Right hindlimb (tissue), 1 donor: Measurements from ENCODE around the gene PRR7.

Source experiments
- DNase-seq: peaks from one replicate; pipeline ENCODE4 v3.0.0-alpha.2; 2018

PRR7 gene

GRCh38 chr5:177425196-177425800 is 21.3 kb upstream of the PRR7 start:
- DNase-seq: no peak

DNA sequence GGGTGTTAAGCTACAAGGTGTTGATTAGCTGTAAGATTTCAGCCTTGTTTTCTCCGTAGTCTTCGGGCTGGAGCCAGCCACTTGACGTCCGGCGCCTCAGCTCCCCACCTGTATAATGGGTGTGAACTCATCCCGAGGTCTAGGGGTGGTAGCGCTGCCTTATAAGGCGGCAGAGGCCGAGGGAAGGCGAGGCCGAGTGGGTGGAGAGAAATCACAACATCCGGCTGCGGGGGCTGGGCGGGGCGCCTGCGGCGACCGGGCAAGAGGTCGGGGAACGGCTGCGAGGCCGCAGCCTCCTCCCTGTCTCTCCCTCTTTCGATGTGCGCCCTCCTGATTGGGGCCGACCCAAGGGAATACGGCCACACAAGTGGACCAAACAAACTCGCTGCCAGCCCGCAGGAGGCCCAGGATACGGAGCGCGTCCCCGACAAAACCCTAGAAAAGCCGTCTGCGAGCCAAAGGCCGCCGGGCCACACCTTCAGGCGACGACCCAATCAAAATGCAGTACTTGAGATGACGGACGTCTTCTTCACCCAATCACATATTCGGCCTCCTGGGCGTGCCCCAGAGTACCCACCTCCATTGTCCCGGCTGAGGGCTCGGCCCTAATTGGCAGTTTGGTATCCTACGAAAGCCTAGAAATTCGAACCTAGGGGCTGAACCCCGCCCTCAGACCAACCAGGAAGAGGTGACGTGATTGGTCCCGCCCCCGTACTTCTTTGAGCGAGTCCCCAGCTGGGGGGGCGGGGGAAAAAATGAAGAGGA is 20.6 kb upstream of the PRR7 start:
- peak; percentile 100 for DNase-seq

DNA sequence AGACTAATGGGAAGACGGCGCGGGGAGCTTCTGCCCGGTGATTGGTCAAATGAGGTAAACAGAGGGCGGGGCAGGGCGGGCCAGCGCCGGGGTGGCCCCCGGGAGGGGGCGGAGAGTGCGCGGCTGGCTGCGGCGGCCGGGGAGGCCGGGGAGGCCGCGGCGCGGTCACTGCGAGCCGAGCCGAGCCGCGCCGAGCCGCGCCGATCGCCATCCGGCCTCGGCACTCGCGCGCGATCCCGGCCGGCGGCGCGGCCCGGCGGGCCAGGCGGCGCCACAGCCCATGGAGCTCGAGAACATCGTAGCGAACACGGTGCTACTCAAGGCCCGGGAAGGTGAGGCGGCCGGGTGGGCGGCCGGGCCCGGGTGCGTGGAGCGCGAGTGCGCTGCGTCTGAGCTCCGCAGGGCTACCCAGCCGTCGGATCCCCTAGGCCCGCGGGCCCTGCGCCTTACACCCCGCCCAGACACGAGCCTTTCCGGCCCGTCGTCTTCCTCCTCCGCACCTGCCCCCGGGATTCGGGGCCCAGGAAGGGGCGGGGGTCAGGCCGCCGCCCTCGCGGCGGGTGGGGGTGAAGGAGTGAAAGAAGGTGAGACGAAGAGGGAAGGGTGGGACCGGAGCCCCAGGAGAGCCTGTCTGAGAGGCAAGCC is 19.9 kb upstream of the PRR7 start, which contains the start of gene GRK6:
Gene GRK6 (plus strand): TSS at position 111 of the 645 bp plus-strand sequence. CDS start 170 bp downstream, at position 281.
- DNase-seq: no peak

GRCh38 chr5:177427211-177427822 is 19.3 kb upstream of the PRR7 start:
- no peak for DNase-seq

- no peak for DNase-seq
Observed at GRCh38 chr5:177427919-177428573, 18.6 kb upstream of the PRR7 start.

DNA sequence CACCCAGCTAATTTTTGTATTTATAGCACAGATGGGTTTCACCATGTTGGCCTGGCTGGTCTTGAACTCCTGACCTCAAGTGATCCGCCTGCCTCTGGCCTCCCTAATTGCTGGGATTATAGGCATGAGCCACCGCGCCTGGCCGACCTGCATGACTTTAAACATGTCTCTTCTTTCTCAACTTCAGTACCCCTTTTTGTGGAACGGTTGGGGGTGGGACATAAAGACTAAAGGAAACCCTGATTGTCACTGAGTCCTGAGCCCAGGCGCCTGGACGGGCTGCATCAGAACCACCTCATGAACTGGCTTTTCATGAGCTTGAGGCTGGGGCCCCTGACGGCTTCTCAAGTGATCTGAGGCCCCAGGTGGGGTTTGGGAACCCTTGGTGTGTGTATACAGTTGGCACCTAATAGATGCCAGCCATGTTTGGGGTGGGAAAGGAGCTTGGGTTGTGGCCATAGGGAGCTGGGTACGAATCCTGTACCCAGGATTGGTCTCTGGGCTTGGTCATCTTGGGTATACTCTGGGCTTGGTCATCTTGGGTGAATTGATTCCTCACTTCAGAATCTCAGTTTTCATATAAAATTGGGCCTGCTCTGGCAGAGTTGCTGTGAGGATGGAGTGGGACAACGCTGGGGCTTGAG is 17.9 kb upstream of the PRR7 start:
- no peak for DNase-seq

DNA sequence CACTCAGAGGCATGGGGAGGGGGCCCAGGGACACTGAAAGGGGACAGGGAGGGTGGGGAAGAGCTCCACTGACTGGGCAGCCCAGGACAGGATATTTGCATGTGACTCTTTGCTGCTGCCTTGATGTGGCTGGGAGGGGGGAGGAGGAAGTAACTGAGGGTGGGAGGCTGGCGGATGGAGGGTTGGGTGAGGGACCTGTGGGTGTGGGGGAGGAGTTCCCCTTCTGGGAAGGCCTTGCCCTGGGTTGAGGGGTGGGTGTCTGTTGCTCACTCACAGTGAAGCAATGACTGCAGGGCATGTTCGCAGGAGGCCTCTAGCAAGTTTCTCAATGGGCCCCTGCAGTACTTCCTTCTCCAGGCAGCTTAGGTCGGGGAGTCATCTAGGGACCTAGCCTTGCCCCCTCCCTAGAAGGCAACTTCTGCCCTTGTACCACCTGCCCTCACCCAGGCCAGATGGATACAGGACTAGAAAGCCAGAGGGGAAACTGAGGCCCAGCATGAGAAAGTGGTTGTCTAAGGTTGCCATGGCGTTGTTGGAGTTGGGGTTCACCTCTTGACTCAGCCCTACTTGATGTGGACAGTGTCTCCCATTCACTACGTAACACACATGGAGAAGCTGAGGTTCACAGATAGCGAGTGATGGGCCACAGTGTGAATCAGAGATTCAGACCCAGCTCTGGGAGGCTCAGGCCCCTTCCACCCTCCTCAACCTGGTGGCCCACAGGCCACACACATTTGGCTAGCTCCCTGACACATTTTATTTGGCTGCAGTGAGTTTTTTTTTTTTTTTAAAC is 17.2 kb upstream of the PRR7 start:
- DNase-seq: no peak

DNA sequence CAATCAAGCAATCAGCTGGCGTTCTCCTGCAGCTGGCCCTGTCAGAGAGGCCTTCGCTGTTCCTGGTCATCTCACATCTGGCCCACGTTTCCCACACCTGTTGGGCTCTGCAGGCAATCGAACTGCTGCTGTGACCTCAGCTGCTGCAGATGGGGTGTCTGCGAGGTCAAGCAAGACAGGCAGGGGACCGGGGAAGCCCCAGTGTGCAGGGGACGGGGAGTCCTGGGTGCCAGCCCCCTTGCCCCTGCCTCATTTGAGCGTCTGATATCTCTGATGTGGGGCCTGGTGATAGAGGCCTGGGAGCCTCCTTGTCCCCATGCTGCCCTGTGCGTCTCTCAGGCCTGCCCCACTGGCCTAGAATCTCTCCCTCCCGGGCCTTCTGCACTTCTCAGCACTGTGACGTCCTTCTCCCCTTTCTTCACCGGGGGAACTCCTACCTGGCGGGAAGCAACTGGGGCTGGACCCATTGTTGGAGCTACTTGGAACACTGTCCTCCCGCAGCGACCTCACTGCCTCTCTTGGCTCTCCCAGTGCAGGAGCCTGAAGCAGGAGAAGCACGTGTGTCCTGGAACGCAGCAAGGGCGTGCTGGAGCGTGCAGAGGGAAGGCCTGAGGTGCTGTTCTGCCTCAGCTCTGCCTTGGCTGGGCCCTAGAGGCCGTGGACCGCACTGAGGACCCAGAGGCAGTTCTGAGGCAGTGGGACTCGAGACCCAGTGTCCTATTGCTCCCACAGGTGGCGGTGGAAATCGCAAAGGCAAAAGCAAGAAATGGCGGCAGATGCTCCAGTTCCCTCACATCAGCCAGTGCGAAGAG is 16.3 kb upstream of the PRR7 start:
- no peak for DNase-seq

GRCh38 chr5:177430972-177431316 is 15.7 kb upstream of the PRR7 start:
- DNase-seq: no peak

- no peak for DNase-seq
Observed at GRCh38 chr5:177431317-177432142, 15.1 kb upstream of the PRR7 start.

- DNase-seq: no peak
Observed at GRCh38 chr5:177432143-177432838, 14.3 kb upstream of the PRR7 start.

DNA sequence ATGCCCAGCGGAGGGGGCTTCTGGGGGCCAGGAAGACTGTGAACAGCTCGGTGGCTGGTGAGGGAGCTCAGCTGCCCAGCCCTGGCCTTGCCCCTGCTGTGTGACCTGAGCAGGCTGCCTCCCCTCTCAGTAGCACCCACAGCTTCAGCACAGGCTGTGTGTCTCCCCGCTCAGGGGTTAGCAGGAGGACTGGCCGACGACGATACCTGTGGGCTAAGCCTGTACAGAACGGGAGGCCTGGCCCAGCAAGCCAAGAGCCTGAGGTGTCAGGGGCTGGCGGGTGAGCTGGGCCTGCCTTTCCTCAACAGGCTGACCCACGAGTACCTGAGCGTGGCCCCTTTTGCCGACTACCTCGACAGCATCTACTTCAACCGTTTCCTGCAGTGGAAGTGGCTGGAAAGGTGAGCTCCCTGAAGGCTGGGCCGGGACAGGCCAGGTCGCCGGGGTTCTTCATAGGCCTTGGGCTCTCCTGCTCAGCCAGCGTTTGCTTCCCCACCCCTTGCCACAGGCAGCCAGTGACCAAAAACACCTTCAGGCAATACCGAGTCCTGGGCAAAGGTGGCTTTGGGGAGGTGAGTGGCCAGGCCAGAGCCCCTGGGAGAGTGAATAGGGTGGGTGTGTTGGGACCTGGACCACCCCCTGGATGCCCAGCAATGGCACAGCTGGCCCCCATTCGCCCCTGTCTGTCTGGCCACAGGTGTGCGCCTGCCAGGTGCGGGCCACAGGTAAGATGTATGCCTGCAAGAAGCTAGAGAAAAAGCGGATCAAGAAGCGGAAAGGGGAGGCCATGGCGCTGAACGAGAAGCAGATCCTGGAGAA is 13.6 kb upstream of the PRR7 start:
- no peak for DNase-seq

GRCh38 chr5:177433658-177434217 is 12.9 kb upstream of the PRR7 start:
- no peak for DNase-seq

GRCh38 chr5:177434437-177434836 is 12.2 kb upstream of the PRR7 start:
- no peak for DNase-seq

GRCh38 chr5:177434942-177435738 is 11.5 kb upstream of the PRR7 start:
- DNase-seq: no peak

GRCh38 chr5:177435847-177436536 is 10.6 kb upstream of the PRR7 start:
- no peak for DNase-seq

DNA sequence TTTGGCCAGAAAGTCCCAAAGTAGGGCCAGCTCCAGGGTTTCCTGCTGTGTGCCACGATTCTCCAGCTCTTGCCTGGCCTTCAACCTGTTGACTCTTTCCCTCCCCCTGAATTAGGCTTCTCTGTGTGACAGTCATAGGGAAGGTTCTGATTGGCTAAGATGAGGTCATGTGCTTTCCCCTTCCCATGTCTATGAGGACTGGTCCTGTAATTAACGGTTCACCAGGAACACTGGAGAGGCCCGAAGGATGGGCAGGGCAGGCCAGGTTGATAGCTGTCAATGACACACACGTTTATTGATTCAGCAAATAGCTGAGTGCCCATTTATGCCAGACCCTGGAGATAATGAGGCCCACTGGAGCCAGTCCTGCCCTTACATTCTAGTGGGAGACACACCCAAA is 9.0 kb upstream of the PRR7 start:
- DNase-seq: no peak
